Fibroblast of lung (primary cell): Measurements from ENCODE around the gene TLE1. TPM values are rescaled to one million over a fixed set of nuclear protein-coding genes. Genes with fewer than 3 reads are reported as not detected.

Experiments used
- DNase-seq, 2 donors: peaks; one replicate each; pipeline versions ENCODE4 v3.0.0 to v3.0.0-alpha.2; 2010; ENCODE audit warnings: low read depth in 2 of 2
- H2AFZ ChIP-seq: 2 replicates; pipeline ENCODE4 v1.5.1; 2012; ENCODE audit warnings: low read length, control low read depth, inconsistent platforms
- H3K27ac ChIP-seq: 2 replicates; pipeline ENCODE4 v1.5.1; 2011; ENCODE audit warnings: low read length, control low read depth; ENCODE audit not compliant: insufficient read depth
- H3K27me3 ChIP-seq: 2 replicates; pipeline ENCODE4 v1.5.1; 2011; ENCODE audit warnings: mild to moderate bottlenecking, low read length; ENCODE audit not compliant: control insufficient read depth, insufficient read depth
- H3K36me3 ChIP-seq: 2 replicates; pipeline ENCODE4 v1.5.1; 2011; ENCODE audit warnings: low read length; ENCODE audit not compliant: control insufficient read depth, insufficient read depth
- H3K4me1 ChIP-seq: 2 replicates; pipeline ENCODE4 v1.5.1; 2011; ENCODE audit warnings: low read length; ENCODE audit not compliant: control insufficient read depth, insufficient read depth; ENCODE audit errors: extremely low read depth
- H3K4me2 ChIP-seq: 2 replicates; pipeline ENCODE4 v1.5.1; 2011; ENCODE audit warnings: low read length, control low read depth; ENCODE audit not compliant: insufficient read depth; ENCODE audit errors: extremely low read depth
- H3K4me3 ChIP-seq, 4 experiments: fragments of 200-600 bp in 1 of 4; sonication (generic) in 1 of 4; replicated peaks in 1 of 4; 2 replicates each; pipeline ENCODE4 v1.5.1; 2011 to 2016; ENCODE audit warnings: low read length in 4 of 4, low read depth in 3 of 4, mild to moderate bottlenecking in 3 of 4, control low read depth in 2 of 4, inconsistent platforms in 1 of 4, mixed read lengths in 1 of 4; ENCODE audit not compliant: insufficient read depth in 1 of 4; ENCODE audit errors: control extremely low read depth in 1 of 4
- H3K79me2 ChIP-seq: 2 replicates; pipeline ENCODE4 v1.5.1; 2012; ENCODE audit warnings: mild to moderate bottlenecking, low read length, inconsistent platforms; ENCODE audit not compliant: control insufficient read depth, insufficient read depth
- H3K9ac ChIP-seq: 2 replicates; pipeline ENCODE4 v1.5.1; 2011; ENCODE audit warnings: mild to moderate bottlenecking, low read length, control low read depth; ENCODE audit not compliant: insufficient read depth
- H3K9me3 ChIP-seq: 2 replicates; pipeline ENCODE4 v1.5.1; 2012; ENCODE audit warnings: low read depth, low read length; ENCODE audit not compliant: control insufficient read depth, insufficient read depth
- H4K20me1 ChIP-seq: 2 replicates; pipeline ENCODE4 v1.5.1; 2011; ENCODE audit warnings: low read length; ENCODE audit not compliant: control insufficient read depth, insufficient read depth; ENCODE audit errors: extremely low read depth
- EZH2 ChIP-seq: IDR thresholded peaks from 2 replicates; pipeline ENCODE4 v1.5.1; 2012; ENCODE audit warnings: low read length, control low read depth, mild to moderate bottlenecking; ENCODE audit errors: missing control alignments
- polyA plus RNA-seq, 2 donors: library from polyadenylated mRNA; depleted of rRNA in 1 of 2; stranded (reverse) in 1 of 2; unstranded in 1 of 2; fragments of >200 nt; gene quantifications; 2 replicates each; pipeline ENCODE4 v1.2.1, GENCODE V29; 2011 to 2012; ENCODE audit warnings: missing spikeins in 1 of 2
- total RNA-seq: library from RNA; depleted of rRNA; stranded (reverse); fragments of >200 nt; gene quantifications from 2 replicates; pipeline ENCODE4 v1.2.1, GENCODE V29; 2014
- TF ChIP-seq, protein P1 (sequence below), 2 donors: IDR thresholded peaks in 1 of 2; conservative IDR thresholded peaks in 1 of 2; 1 replicate in 1 of 2; 2 replicates in 1 of 2; pipeline ENCODE4 v1.5.1; 2011 to 2012; ENCODE audit warnings: low read length in 2 of 2, control low read depth in 1 of 2, inconsistent platforms in 1 of 2, low read depth in 1 of 2, mild to moderate bottlenecking in 1 of 2

The TLE1 gene
- total and polyA plus RNA-seq, 2 donors (not counting 1 experiment from before 2014, with no cell fraction given), result 29.3 to 29.7 TPM

DNA sequence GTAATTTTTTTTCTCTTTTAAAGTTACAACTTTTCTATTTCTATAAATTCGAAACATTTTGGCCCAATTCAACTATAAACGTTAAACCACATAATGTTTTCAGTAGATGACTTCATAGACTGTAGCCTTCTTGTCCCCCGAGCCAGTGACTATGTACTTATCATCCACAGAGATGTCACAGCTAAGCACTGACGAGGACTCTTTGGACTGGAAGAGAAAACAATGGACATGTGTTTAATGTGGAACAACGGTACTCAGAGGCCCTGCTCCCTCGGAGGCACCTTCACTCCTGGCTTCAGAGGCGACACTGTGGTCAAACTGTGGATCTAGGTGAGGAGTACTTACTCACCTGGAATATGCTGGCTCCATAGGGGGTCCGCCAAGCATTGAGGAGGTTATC, 105.2 kb downstream of the TLE1 start:
- no peak overlapping the region for H2AFZ ChIP-seq
- H3K9me3 ChIP-seq, result no peaks in the 10 kb centered on the region
- H3K4me2 ChIP-seq, result no peak overlapping the region
- H3K9ac ChIP-seq, result no peak overlapping the region
- no peak overlapping the region for H3K4me3 ChIP-seq
- no peaks in the 10 kb centered on the region for H4K20me1 ChIP-seq
- no peak for TF ChIP-seq EZH2
- TF ChIP-seq, protein P1, sequence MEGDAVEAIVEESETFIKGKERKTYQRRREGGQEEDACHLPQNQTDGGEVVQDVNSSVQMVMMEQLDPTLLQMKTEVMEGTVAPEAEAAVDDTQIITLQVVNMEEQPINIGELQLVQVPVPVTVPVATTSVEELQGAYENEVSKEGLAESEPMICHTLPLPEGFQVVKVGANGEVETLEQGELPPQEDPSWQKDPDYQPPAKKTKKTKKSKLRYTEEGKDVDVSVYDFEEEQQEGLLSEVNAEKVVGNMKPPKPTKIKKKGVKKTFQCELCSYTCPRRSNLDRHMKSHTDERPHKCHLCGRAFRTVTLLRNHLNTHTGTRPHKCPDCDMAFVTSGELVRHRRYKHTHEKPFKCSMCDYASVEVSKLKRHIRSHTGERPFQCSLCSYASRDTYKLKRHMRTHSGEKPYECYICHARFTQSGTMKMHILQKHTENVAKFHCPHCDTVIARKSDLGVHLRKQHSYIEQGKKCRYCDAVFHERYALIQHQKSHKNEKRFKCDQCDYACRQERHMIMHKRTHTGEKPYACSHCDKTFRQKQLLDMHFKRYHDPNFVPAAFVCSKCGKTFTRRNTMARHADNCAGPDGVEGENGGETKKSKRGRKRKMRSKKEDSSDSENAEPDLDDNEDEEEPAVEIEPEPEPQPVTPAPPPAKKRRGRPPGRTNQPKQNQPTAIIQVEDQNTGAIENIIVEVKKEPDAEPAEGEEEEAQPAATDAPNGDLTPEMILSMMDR (conservative IDR thresholded peaks at IDR 0.05 in 1 of 2, IDR thresholded peaks at IDR 0.05 in 1 of 2; ENCODE audit: low read depth in 1 of 2, low read length in 2 of 2), result no peak
- H3K4me1 ChIP-seq, result no peaks in the 10 kb centered on the region
- H3K36me3 ChIP-seq, result peaks cover 10% of the 10 kb centered on the region
- H3K27ac ChIP-seq, result no peak overlapping the region
- H3K79me2 ChIP-seq, result no peaks in the 10 kb centered on the region
- no peak for DNase-seq
- H3K27me3 ChIP-seq, result no peaks in the 10 kb centered on the region

DNA sequence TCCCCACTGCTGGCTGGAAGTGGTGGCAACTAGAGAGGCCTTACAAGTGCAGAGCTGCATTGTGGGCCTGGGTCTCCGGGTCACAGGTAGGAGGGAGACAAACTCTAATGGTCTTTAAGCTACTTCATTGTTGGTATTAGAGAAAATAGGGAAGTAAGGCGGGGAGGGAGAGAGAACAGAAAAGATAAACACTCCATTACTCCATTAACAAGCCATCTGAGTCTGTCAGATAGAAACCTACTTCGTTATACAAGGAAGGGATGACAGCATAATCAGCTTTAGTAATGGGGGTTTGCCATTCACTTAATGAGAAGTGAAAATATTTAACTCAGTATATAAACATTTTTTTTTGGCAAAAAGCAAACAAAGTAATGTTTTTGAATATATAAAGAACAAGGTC, 107.4 kb downstream of the TLE1 start:
- Histone ChIP-seq H3K27ac (no peak overlapping the region), H2AFZ (no peak overlapping the region), H4K20me1 (no peaks in the 10 kb centered on the region), H3K9me3 (no peaks in the 10 kb centered on the region), H3K36me3 (peaks cover 8% of the 10 kb centered on the region), H3K9ac (no peak overlapping the region), H3K4me2 (no peak overlapping the region), H3K27me3 (no peaks in the 10 kb centered on the region), H3K79me2 (no peaks in the 10 kb centered on the region), H3K4me3 (no peak overlapping the region), H3K4me1 (no peaks in the 10 kb centered on the region)
- TF ChIP-seq, protein P1 (conservative IDR thresholded peaks at IDR 0.05 in 1 of 2, IDR thresholded peaks at IDR 0.05 in 1 of 2; ENCODE audit: low read depth in 1 of 2, low read length in 2 of 2), result no peak
- no peak for TF ChIP-seq EZH2
- DNase-seq, result no peak

DNA sequence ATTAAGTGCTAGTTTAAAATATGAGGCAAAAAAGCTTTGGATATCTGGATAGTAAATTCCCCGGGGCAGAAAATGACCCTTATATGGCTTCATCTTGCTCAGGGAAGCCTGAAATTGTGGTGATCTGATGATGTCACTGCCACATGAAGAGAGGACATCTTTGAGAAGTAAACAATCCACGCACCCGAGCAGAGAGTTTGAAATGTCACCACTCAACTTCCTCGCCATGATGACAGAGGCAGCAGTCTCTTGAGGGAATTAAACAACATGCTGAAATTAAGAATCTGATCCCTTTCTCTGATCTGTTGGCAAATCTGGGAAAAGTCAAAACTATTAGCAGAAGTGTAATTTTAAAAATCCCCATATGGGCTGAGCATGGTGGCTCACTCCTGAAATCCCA, 110.0 kb downstream of the TLE1 start:
- DNase-seq, result peak in 1 of 2 donors; percentile 34
- TF ChIP-seq EZH2, result no peak
- TF ChIP-seq, protein P1 (conservative IDR thresholded peaks at IDR 0.05 in 1 of 2, IDR thresholded peaks at IDR 0.05 in 1 of 2; ENCODE audit: low read depth in 1 of 2, low read length in 2 of 2), result no peak
- Histone ChIP-seq H2AFZ (no peak overlapping the region), H3K27ac (no peak overlapping the region), H3K27me3 (no peaks in the 10 kb centered on the region), H3K79me2 (no peaks in the 10 kb centered on the region), H4K20me1 (no peaks in the 10 kb centered on the region), H3K9me3 (no peaks in the 10 kb centered on the region), H3K36me3 (peaks cover 6% of the 10 kb centered on the region), H3K9ac (no peak overlapping the region), H3K4me3 (no peak overlapping the region), H3K4me1 (no peaks in the 10 kb centered on the region), H3K4me2 (no peak overlapping the region)
